IMR-90 (cell line): ENCODE data around the gene FOXP1. TPM values are rescaled to one million over a fixed set of nuclear protein-coding genes. Genes with fewer than 3 reads are reported as not detected.
A peak's percentile ranks its signal among the peaks of the same experiment; 100 is the strongest.

Source experiments
- ATAC-seq: fragments of 200-7000 bp; cut with Tn5 transposase; 2 replicates; pipeline ENCODE4 v1.9.1; 2020; ENCODE audit warnings: low read depth, mild to moderate bottlenecking, moderate library complexity
- BruUV-seq: library from RNA; stranded (reverse); fragments of 400-500 nt; replicated peaks from 2 replicates; lab custom pipeline; 2021; lab: Mats Ljungman, UMichigan
- CTCF ChIA-PET: fragments of 300-600 bp; formaldehyde crosslinking; extraction: SDS; loops from one replicate; lab custom pipeline; 2021; ENCODE audit warnings: antibody characterized with exemption; lab: Yijun Ruan, JAX
- POLR2A ChIA-PET: fragments of 300-600 bp; sonication (Branson Sonifier 250); formaldehyde crosslinking; loops from one replicate; lab custom pipeline; 2022; ENCODE audit warnings: antibody characterized with exemption; ENCODE audit not compliant: unreplicated experiment; lab: Charles Lee
- DNase-seq: peaks from one replicate; pipeline ENCODE4 v3.0.0; 2013
- H2AFZ ChIP-seq: replicated peaks from 2 replicates; pipeline ENCODE3; 2013; ENCODE audit warnings: low read length, mild to moderate bottlenecking; ENCODE audit not compliant: poor library complexity
- H2AK5ac ChIP-seq: 2 replicates; pipeline ENCODE4 v1.6.1; 2013; ENCODE audit warnings: low read depth, low read length, inconsistent platforms
- H2AK9ac ChIP-seq: replicated peaks from 2 replicates; pipeline ENCODE3; 2013; ENCODE audit warnings: mild to moderate bottlenecking, low read depth, low read length, moderate library complexity; ENCODE audit not compliant: poor library complexity
- H2BK120ac ChIP-seq: 2 replicates; pipeline ENCODE4 v1.6.1; 2013; ENCODE audit warnings: low read depth, low read length, inconsistent platforms
- H2BK15ac ChIP-seq: 3 replicates; pipeline ENCODE4 v1.6.1; 2013; ENCODE audit warnings: low read depth, low read length, inconsistent platforms
- H2BK20ac ChIP-seq: 2 replicates; pipeline ENCODE4 v1.6.1; 2013; ENCODE audit warnings: low read depth, mild to moderate bottlenecking, inconsistent platforms, low read length, moderate library complexity
- H2BK5ac ChIP-seq: 2 replicates; pipeline ENCODE4 v1.6.1; 2013; ENCODE audit warnings: mild to moderate bottlenecking, low read depth, low read length, inconsistent platforms; ENCODE audit not compliant: poor library complexity, severe bottlenecking
- H3K14ac ChIP-seq: replicated peaks from 2 replicates; pipeline ENCODE4 v1.6.1; 2013; ENCODE audit warnings: low read depth, low read length, inconsistent platforms
- H3K18ac ChIP-seq: 2 replicates; pipeline ENCODE4 v1.6.1; 2013; ENCODE audit warnings: low read depth, low read length, control low read depth
- H3K23ac ChIP-seq: 2 replicates; pipeline ENCODE4 v1.6.1; 2013; ENCODE audit warnings: low read depth, low read length, inconsistent platforms
- H3K27ac ChIP-seq: 2 replicates; pipeline ENCODE4 v1.5.1; 2013; ENCODE audit warnings: mild to moderate bottlenecking, control low read depth, low read length; ENCODE audit not compliant: insufficient read depth
- H3K27me3 ChIP-seq: 2 replicates; pipeline ENCODE4 v1.6.1; 2013; ENCODE audit warnings: low read length; ENCODE audit not compliant: control insufficient read depth, insufficient read depth
- H3K36me3 ChIP-seq: 2 replicates; pipeline ENCODE4 v1.6.1; 2013; ENCODE audit warnings: low read length, mixed read lengths; ENCODE audit not compliant: control insufficient read depth, insufficient read depth
- H3K4ac ChIP-seq: 2 replicates; pipeline ENCODE4 v1.6.1; 2013; ENCODE audit warnings: low read depth, low read length, inconsistent platforms
- H3K4me1 ChIP-seq: 2 replicates; pipeline ENCODE4 v1.6.1; 2013; ENCODE audit warnings: low read length, mixed read lengths; ENCODE audit not compliant: control insufficient read depth, insufficient read depth
- H3K4me2 ChIP-seq: 2 replicates; pipeline ENCODE4 v1.6.1; 2013; ENCODE audit warnings: low read depth, mild to moderate bottlenecking, control low read depth, low read length, moderate library complexity
- H3K4me3 ChIP-seq: 2 replicates; pipeline ENCODE4 v1.5.1; 2013; ENCODE audit warnings: low read depth, mild to moderate bottlenecking, control low read depth, low read length, moderate library complexity; ENCODE audit not compliant: insufficient read depth
- H3K56ac ChIP-seq: 2 replicates; pipeline ENCODE4 v1.6.1; 2013; ENCODE audit warnings: low read length, inconsistent platforms; ENCODE audit not compliant: insufficient read depth; ENCODE audit errors: extremely low read depth
- H3K79me1 ChIP-seq, 2 experiments: 2 replicates each; pipeline ENCODE4 v1.6.1; 2013; ENCODE audit warnings: low read length in 2 of 2, inconsistent platforms in 1 of 2, low read depth in 1 of 2
- H3K9ac ChIP-seq: 2 replicates; pipeline ENCODE4 v1.6.1; 2013; ENCODE audit warnings: low read depth, low read length, control low read depth
- H3K9me1 ChIP-seq: 2 replicates; pipeline ENCODE4 v1.6.1; 2013; ENCODE audit warnings: low read length, inconsistent platforms; ENCODE audit not compliant: insufficient read depth
- H3K9me3 ChIP-seq: 2 replicates; pipeline ENCODE4 v1.6.1; 2013; ENCODE audit warnings: low read length; ENCODE audit not compliant: control insufficient read depth, insufficient read depth
- H4K20me1 ChIP-seq: 2 replicates; pipeline ENCODE4 v1.6.1; 2013; ENCODE audit warnings: low read length, inconsistent platforms; ENCODE audit not compliant: insufficient read depth
- H4K5ac ChIP-seq: 2 replicates; pipeline ENCODE4 v1.6.1; 2013; ENCODE audit warnings: mild to moderate bottlenecking, low read depth, low read length, control low read depth
- H4K8ac ChIP-seq, 2 experiments: 2 replicates each; pipeline ENCODE4 v1.6.1; 2013; ENCODE audit warnings: low read depth in 2 of 2, low read length in 2 of 2, control low read depth in 1 of 2, inconsistent platforms in 1 of 2
- H4K91ac ChIP-seq: 2 replicates; pipeline ENCODE4 v1.6.1; 2013; ENCODE audit warnings: low read depth, low read length, inconsistent platforms; ENCODE audit not compliant: insufficient read depth
- CEBPB ChIP-seq: IDR thresholded peaks from 2 replicates; pipeline ENCODE4 v1.6.1; 2012; ENCODE audit warnings: low read depth, low read length, improper control_type of control experiment
- MAFK ChIP-seq: IDR thresholded peaks from 2 replicates; pipeline ENCODE4 v1.6.1; 2012; ENCODE audit warnings: low read depth, low read length, improper control_type of control experiment
- RAD21 ChIP-seq: IDR thresholded peaks from 2 replicates; pipeline ENCODE4 v1.6.1; 2012; ENCODE audit warnings: low read length, improper control_type of control experiment
- WGBS, 2 experiments: methylation state at CpG; one replicate each; pipeline versions ENCODE4 v1.1.5 to v1.1.7; 2013; ENCODE audit warnings: missing lambda C conversion rate in 2 of 2; ENCODE audit not compliant: insufficient read length in 1 of 2; ENCODE audit errors: extremely low coverage in 2 of 2; 5-methylcytosine and 5-hydroxymethylcytosine counted together
- dilution Hi-C: fragments of 300-500 bp; cut with HindIII; formaldehyde crosslinking; loops from one replicate; pipeline ENCODE4 v1.14.3; 2018; ENCODE audit warnings: low sequenced_read_pairs; ENCODE audit not compliant: unreplicated experiment
- in situ Hi-C: fragments of 300-500 bp; cut with MboI; formaldehyde crosslinking; loops from 3 replicates; pipeline ENCODE4 v1.14.3; 2019; ENCODE audit warnings: low sequenced_read_pairs, inconsistent platforms, mixed read lengths
- intact Hi-C: fragments of 100-400 bp; cut with micrococcal nuclease; formaldehyde crosslinking; loops from 2 replicates; pipeline ENCODE4 v1.10.0; 2022
- polyA plus RNA-seq, 3 experiments: library from polyadenylated mRNA; depleted of rRNA; stranded (reverse); fragments of >200 nt; gene quantifications; 2 replicates each; pipeline ENCODE4 v1.2.3, GENCODE V29; 2012; ENCODE audit warnings: low replicate concordance in 1 of 3
- total RNA-seq: library from RNA; depleted of rRNA; stranded (reverse); fragments of >200 nt; gene quantifications from 2 replicates; pipeline ENCODE4 v1.2.3, GENCODE V29; 2012

Gene FOXP1
- total and polyA plus RNA-seq, 2 of the 4 experiments (the other 2 are of a cell fraction), result 37.0 to 132 TPM

DNA sequence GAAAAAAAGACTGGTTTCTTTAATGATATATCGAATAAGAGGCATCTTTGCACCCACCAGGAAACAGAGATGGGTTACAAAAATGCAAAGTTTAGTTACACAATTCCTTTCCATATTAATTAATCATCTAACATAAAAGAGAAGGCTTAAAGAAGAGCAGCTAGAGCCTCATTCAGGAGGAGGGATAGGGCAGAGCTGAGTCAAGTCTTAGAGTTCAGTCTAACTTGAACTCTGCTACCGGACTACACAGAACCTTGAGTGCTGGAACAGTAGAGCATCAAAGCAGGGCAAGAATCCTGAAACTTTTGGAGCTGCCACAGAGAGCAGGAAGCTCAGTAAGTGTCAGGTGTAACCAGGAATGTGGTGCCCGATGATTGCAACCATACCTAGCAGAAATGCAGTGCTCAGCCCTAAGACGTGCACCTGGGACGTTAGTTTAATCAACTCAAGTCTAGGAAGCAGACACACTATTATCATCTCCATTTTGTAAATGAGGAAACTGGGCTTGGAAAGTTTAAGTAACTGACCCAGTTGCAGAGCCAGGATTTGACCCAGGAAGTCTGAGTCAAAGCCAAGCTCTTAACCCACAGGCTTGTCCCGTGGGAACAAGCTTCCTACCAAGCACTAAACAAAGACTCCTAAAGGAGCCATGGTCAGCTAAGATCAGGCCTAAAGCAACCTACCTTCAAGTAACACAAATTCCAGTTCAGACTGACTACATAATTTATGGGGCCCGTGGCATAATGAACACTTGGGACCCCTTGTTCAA is 187.4 kb downstream of the FOXP1 start (continued):
- no peak for TF ChIP-seq MAFK
- TF ChIP-seq RAD21, result no peak

DNA sequence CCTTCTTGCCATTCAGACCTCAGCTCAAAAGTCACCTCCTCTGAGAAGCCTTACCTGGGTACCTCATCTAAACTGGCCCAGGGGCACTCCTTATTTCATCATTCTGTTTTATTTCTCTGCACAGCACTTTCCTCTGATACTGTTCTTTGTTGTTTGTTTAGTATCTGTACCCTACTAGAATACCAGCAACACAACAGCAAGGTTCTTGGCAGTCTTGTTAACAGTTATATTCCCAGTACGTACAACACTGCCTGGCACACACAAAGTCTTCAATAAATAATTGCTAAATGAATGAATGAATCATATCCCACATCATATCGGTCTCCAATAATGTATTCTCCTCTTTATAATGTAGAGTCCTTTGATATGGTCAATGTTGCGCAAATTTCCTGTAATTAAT is 188.1 kb downstream of the FOXP1 start:
- no peak overlapping the region for H3K27ac ChIP-seq
- no TSS peak for BruUV-seq
- H2AK5ac ChIP-seq, result no peak overlapping the region; the same call in 1 of the 2 replicates
- no peaks in the 10 kb centered on the region for H3K9me3 ChIP-seq
- no peak overlapping the region for H2AFZ ChIP-seq
- peaks cover 13% of the 10 kb centered on the region for H3K9me1 ChIP-seq
- no peak overlapping the region for H3K9ac ChIP-seq
- no peak overlapping the region for H2BK5ac ChIP-seq
- H2BK20ac ChIP-seq, result no peak overlapping the region
- in situ Hi-C loops (no loop called here), intact Hi-C loops (no loop called here), dilution Hi-C loops (no loop called here)
- H4K8ac ChIP-seq, result no peak overlapping the region
- peaks cover 7 to 34% of the 10 kb centered on the region in 2 experiments; a peak in 3 of 4 replicates for H3K79me1 ChIP-seq
- no peaks in the 10 kb centered on the region for H3K27me3 ChIP-seq
- no peak overlapping the region for H3K4me2 ChIP-seq
- no peak overlapping the region for H2BK15ac ChIP-seq
- DNase-seq, result no peak
- POLR2A ChIA-PET, result no interaction called here
- H4K20me1 ChIP-seq, result no peaks in the 10 kb centered on the region; the same call in 1 of the 2 replicates
- H3K14ac ChIP-seq, result 0 out of 2 replicates have a peak overlapping the region, but pooled peaks have one; percentile 8
- H3K4me1 ChIP-seq, result peaks cover 8% of the 10 kb centered on the region
- CTCF ChIA-PET, result interaction anchor here (0.6 kb wide), 1 partner anchor 39 kb away, joined by 4 read pairs; no protein-coding TSS in a partner anchor
- H3K18ac ChIP-seq, result no peak overlapping the region
- no peak overlapping the region for H3K4ac ChIP-seq
- H2AK9ac ChIP-seq, result no peak overlapping the region
- H4K5ac ChIP-seq, result no peak overlapping the region
- no peak overlapping the region for H3K56ac ChIP-seq
- H4K91ac ChIP-seq, result no peak overlapping the region
- no peak for ATAC-seq
- H3K23ac ChIP-seq, result 0 out of 2 replicates have a peak overlapping the region, but pooled peaks have one; percentile 4
- H3K4me3 ChIP-seq, result no peak overlapping the region
- no peak overlapping the region for H2BK120ac ChIP-seq
- H3K36me3 ChIP-seq, result no peaks in the 10 kb centered on the region
- no CpG with 5 or more reads among the region's 3 CpGs for whole genome bisulfite sequencing, 2 experiments
- TF ChIP-seq RAD21 (no peak), CEBPB (peak; percentile 11; the same call in 1 of the 2 replicates)
